ENCODE data around the gene NT5DC2.

NT5DC2 gene

GRCh38 chr3:52516509-52517195 lies 17.0 kb downstream of the NT5DC2 start:
- TF ChIP-seq CTCF (conservative IDR thresholded peaks at IDR 0.05): no peak

GRCh38 chr3:52515192-52515591 lies 18.5 kb downstream of the NT5DC2 start:
- TF ChIP-seq CTCF (conservative IDR thresholded peaks at IDR 0.05): no peak
- H3K27ac ChIP-seq: no peak overlapping the region

More at GRCh38 chr3:52516509-52517195, 17.0 kb downstream of the NT5DC2 start:
- H3K27ac ChIP-seq: no peak overlapping the region

GRCh38 chr3:52514576-52514975 lies 19.1 kb downstream of the NT5DC2 start:
- no peak overlapping the region for H3K27ac ChIP-seq
- TF ChIP-seq CTCF (conservative IDR thresholded peaks at IDR 0.05): no peak

- TF ChIP-seq CTCF (conservative IDR thresholded peaks at IDR 0.05): no peak
- H3K27ac ChIP-seq: no peak overlapping the region
Measured at GRCh38 chr3:52513281-52513680, 20.4 kb downstream of the NT5DC2 start.

GRCh38 chr3:52512727-52513126 lies 20.9 kb downstream of the NT5DC2 start:
- no peak overlapping the region for H3K27ac ChIP-seq
- no peak for TF ChIP-seq CTCF (conservative IDR thresholded peaks at IDR 0.05)

GRCh38 chr3:52512105-52512504 lies 21.6 kb downstream of the NT5DC2 start:
- TF ChIP-seq CTCF (conservative IDR thresholded peaks at IDR 0.05): no peak
- H3K27ac ChIP-seq: no peak overlapping the region

- no peak for TF ChIP-seq CTCF (conservative IDR thresholded peaks at IDR 0.05)
- H3K27ac ChIP-seq: no peak overlapping the region
Measured at GRCh38 chr3:52511509-52511908, 22.1 kb downstream of the NT5DC2 start.

All from VCaP (cell line).